ENCODE results near the gene RAB44. TPM values are rescaled to one million over a fixed set of nuclear protein-coding genes. Genes with fewer than 3 reads are reported as not detected.

The RAB44 gene
- total RNA-seq, 1 experiment from 2014 or later = not detected

GRCh38 chr6:36669002-36669401 lies 28.6 kb upstream of the RAB44 start:
- no peak for TF ChIP-seq POLR2AphosphoS5 (IDR thresholded peaks at IDR 0.05; ENCODE audit: low read depth, low read length)
- TF ChIP-seq, protein P1, sequence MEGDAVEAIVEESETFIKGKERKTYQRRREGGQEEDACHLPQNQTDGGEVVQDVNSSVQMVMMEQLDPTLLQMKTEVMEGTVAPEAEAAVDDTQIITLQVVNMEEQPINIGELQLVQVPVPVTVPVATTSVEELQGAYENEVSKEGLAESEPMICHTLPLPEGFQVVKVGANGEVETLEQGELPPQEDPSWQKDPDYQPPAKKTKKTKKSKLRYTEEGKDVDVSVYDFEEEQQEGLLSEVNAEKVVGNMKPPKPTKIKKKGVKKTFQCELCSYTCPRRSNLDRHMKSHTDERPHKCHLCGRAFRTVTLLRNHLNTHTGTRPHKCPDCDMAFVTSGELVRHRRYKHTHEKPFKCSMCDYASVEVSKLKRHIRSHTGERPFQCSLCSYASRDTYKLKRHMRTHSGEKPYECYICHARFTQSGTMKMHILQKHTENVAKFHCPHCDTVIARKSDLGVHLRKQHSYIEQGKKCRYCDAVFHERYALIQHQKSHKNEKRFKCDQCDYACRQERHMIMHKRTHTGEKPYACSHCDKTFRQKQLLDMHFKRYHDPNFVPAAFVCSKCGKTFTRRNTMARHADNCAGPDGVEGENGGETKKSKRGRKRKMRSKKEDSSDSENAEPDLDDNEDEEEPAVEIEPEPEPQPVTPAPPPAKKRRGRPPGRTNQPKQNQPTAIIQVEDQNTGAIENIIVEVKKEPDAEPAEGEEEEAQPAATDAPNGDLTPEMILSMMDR (IDR thresholded peaks at IDR 0.05) = no peak
- TF ChIP-seq, protein P2, sequence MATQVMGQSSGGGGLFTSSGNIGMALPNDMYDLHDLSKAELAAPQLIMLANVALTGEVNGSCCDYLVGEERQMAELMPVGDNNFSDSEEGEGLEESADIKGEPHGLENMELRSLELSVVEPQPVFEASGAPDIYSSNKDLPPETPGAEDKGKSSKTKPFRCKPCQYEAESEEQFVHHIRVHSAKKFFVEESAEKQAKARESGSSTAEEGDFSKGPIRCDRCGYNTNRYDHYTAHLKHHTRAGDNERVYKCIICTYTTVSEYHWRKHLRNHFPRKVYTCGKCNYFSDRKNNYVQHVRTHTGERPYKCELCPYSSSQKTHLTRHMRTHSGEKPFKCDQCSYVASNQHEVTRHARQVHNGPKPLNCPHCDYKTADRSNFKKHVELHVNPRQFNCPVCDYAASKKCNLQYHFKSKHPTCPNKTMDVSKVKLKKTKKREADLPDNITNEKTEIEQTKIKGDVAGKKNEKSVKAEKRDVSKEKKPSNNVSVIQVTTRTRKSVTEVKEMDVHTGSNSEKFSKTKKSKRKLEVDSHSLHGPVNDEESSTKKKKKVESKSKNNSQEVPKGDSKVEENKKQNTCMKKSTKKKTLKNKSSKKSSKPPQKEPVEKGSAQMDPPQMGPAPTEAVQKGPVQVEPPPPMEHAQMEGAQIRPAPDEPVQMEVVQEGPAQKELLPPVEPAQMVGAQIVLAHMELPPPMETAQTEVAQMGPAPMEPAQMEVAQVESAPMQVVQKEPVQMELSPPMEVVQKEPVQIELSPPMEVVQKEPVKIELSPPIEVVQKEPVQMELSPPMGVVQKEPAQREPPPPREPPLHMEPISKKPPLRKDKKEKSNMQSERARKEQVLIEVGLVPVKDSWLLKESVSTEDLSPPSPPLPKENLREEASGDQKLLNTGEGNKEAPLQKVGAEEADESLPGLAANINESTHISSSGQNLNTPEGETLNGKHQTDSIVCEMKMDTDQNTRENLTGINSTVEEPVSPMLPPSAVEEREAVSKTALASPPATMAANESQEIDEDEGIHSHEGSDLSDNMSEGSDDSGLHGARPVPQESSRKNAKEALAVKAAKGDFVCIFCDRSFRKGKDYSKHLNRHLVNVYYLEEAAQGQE (IDR thresholded peaks at IDR 0.05; ENCODE audit: insufficient read depth in 1 of 2, low read depth in 2 of 2, low read length in 1 of 2) = no peak
- no peak for TF ChIP-seq TCF7L2 (IDR thresholded peaks at IDR 0.05; ENCODE audit: low read depth, low read length)
- TF ChIP-seq SIN3A (IDR thresholded peaks at IDR 0.05; ENCODE audit: borderline replicate concordance, insufficient read depth, low read depth, low read length) = no peak
- in situ Hi-C loops (cut with HindIII; ENCODE audit: low pct_unique_long_range_greater_than_20kb, low sequenced_read_pairs) = no loop called here
- ATAC-seq = no peak
- POLR2A ChIA-PET = no interaction called here
- H3K27ac ChIP-seq (ENCODE audit: low read length) = no peak overlapping the region
- no peaks in the 10 kb centered on the region for H3K36me3 ChIP-seq (ENCODE audit: control insufficient read depth, insufficient read depth, low read length)
- no peaks in the 10 kb centered on the region for H3K9me3 ChIP-seq (ENCODE audit: control insufficient read depth, insufficient read depth, low read depth, low read length)
- CTCF ChIA-PET = no interaction called here
- H3K27me3 ChIP-seq (ENCODE audit: control insufficient read depth, insufficient read depth, low read length) = no peaks in the 10 kb centered on the region
- no peak overlapping the region for H3K4me3 ChIP-seq (ENCODE audit: low read depth in 2 of 2, low read length in 2 of 2)
- no TSS peak for BruUV-seq (replicated peaks)
- DNase-seq (ENCODE audit: low read depth, low spot score) = no peak
- H3K4me1 ChIP-seq (ENCODE audit: control insufficient read depth, insufficient read depth, low read length) = peaks cover 4% of the 10 kb centered on the region; the same call in 1 of the 2 replicates
- intact Hi-C loops (cut with micrococcal nuclease; ENCODE audit: unreplicated experiment) = no loop called here

DNA sequence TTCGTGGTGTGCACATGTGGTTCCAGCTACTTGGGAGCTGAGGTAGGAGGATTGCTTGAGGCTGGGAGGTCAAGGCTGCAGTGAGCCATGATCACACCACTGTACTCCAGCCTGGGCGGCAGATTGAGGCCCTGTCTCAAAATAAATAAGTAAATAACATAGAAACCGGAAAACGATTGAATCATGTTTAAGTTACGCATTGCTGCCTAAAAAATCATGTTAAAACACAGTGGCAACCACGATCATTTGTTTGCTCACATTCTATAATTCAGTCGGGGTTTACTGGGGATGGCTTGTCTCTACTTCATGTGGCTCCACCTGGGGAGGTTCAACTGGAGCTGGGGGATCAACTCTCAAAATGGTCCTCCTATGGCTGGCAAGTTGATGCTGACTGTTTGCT lies 27.4 kb upstream of the RAB44 start:
- in situ Hi-C loops (cut with HindIII; ENCODE audit: low pct_unique_long_range_greater_than_20kb, low sequenced_read_pairs) = no loop called here
- CTCF ChIA-PET = no interaction called here

More for the DNA sequence above, 27.4 kb upstream of the RAB44 start:
- no peaks in the 10 kb centered on the region for H3K9me3 ChIP-seq (ENCODE audit: control insufficient read depth, insufficient read depth, low read depth, low read length)
- no peak overlapping the region for H3K4me3 ChIP-seq (ENCODE audit: low read depth in 2 of 2, low read length in 2 of 2)
- no peak for TF ChIP-seq SIN3A (IDR thresholded peaks at IDR 0.05; ENCODE audit: borderline replicate concordance, insufficient read depth, low read depth, low read length)
- TF ChIP-seq POLR2AphosphoS5 (IDR thresholded peaks at IDR 0.05; ENCODE audit: low read depth, low read length) = no peak
- TF ChIP-seq TCF7L2 (IDR thresholded peaks at IDR 0.05; ENCODE audit: low read depth, low read length) = no peak
- TF ChIP-seq, protein P1 (IDR thresholded peaks at IDR 0.05) = no peak
- TF ChIP-seq, protein P2 (IDR thresholded peaks at IDR 0.05; ENCODE audit: insufficient read depth in 1 of 2, low read depth in 2 of 2, low read length in 1 of 2) = no peak
- POLR2A ChIA-PET = no interaction called here
- DNase-seq (ENCODE audit: low read depth, low spot score) (no peak), ATAC-seq (no peak)
- intact Hi-C loops (cut with micrococcal nuclease; ENCODE audit: unreplicated experiment) = no loop called here
- BruUV-seq (replicated peaks) = no TSS peak
- no peaks in the 10 kb centered on the region for H3K27me3 ChIP-seq (ENCODE audit: control insufficient read depth, insufficient read depth, low read length)
- H3K4me1 ChIP-seq (ENCODE audit: control insufficient read depth, insufficient read depth, low read length) = peaks cover 4% of the 10 kb centered on the region; the same call in 1 of the 2 replicates
- H3K27ac ChIP-seq (ENCODE audit: low read length) = no peak overlapping the region
- no peaks in the 10 kb centered on the region for H3K36me3 ChIP-seq (ENCODE audit: control insufficient read depth, insufficient read depth, low read length)
